ENCODE measurements around the gene FOSB.

GRCh38 chr19:45507872-45508416 lies 40.1 kb downstream of the FOSB start:
- no peak for TF ChIP-seq MAX (IDR thresholded peaks at IDR 0.05)
- TF ChIP-seq RAD21 (IDR thresholded peaks at IDR 0.05; ENCODE audit: low read depth): no peak
- TF ChIP-seq ZBTB7A (IDR thresholded peaks at IDR 0.05; ENCODE audit: low read depth): no peak
- no peak for TF ChIP-seq REST (IDR thresholded peaks at IDR 0.05; ENCODE audit: low read depth)
- no peak for TF ChIP-seq EP300 (IDR thresholded peaks at IDR 0.05; ENCODE audit: borderline replicate concordance)
- TF ChIP-seq TAF1 (IDR thresholded peaks at IDR 0.05; ENCODE audit: low read depth): no peak
- TF ChIP-seq CEBPB (IDR thresholded peaks at IDR 0.05): no peak
- TF ChIP-seq FOXM1 (IDR thresholded peaks at IDR 0.05; ENCODE audit: borderline replicate concordance, low read depth): no peak
- TF ChIP-seq TCF12 (IDR thresholded peaks at IDR 0.05; ENCODE audit: low read depth): no peak
- no peak for TF ChIP-seq TEAD4 (IDR thresholded peaks at IDR 0.05)
- no peak for TF ChIP-seq USF1 (IDR thresholded peaks at IDR 0.05)
- TF ChIP-seq EGR1 (IDR thresholded peaks at IDR 0.05): no peak
- TF ChIP-seq YY1 (IDR thresholded peaks at IDR 0.05; ENCODE audit: low read depth): no peak
- TF ChIP-seq NFIC (IDR thresholded peaks at IDR 0.05): no peak
